Loucy (cell line): ENCODE results near the gene CABYR.

Experiments used
- H2AFZ ChIP-seq: fragments of 200-600 bp; sonication (generic); 2 replicates; pipeline ENCODE4 v1.6.0; 2016; ENCODE audit warnings: antibody characterized with exemption, mild to moderate bottlenecking, low read length, moderate library complexity
- H3F3A ChIP-seq: fragments of 200-600 bp; 2 replicates; pipeline ENCODE4 v1.6.0; 2016; ENCODE audit warnings: antibody characterized with exemption, low read depth, mild to moderate bottlenecking
- H3K27me3 ChIP-seq: fragments of 200-600 bp; sonication (generic); 2 replicates; pipeline ENCODE4 v1.6.1; 2014; ENCODE audit warnings: low read length, mild to moderate bottlenecking; ENCODE audit not compliant: insufficient read depth, poor library complexity, severe bottlenecking
- H3K36me3 ChIP-seq: fragments of 200-600 bp; sonication (generic); 2 replicates; pipeline ENCODE4 v1.6.1; 2016; ENCODE audit warnings: low read length; ENCODE audit not compliant: insufficient read depth
- H3K4me1 ChIP-seq: fragments of 200-600 bp; sonication (generic); 2 replicates; pipeline ENCODE4 v1.5.1; 2014; ENCODE audit warnings: low read length, mild to moderate bottlenecking; ENCODE audit not compliant: insufficient read depth, poor library complexity, severe bottlenecking
- H3K4me2 ChIP-seq: fragments of 200-600 bp; sonication (generic); 2 replicates; pipeline ENCODE4 v1.6.0; 2014; ENCODE audit warnings: antibody characterized with exemption, low read length, low read depth, mild to moderate bottlenecking; ENCODE audit not compliant: poor library complexity, severe bottlenecking
- H3K4me3 ChIP-seq: fragments of 200-600 bp; sonication (generic); 2 replicates; pipeline ENCODE4 v1.5.1; 2014; ENCODE audit warnings: low read length, mild to moderate bottlenecking, mixed read lengths; ENCODE audit not compliant: poor library complexity, severe bottlenecking
- H3K79me2 ChIP-seq: fragments of 200-600 bp; sonication (generic); 2 replicates; pipeline ENCODE4 v1.6.1; 2014; ENCODE audit warnings: low read length; ENCODE audit not compliant: insufficient read depth
- H3K9ac ChIP-seq: fragments of 200-600 bp; sonication (generic); 2 replicates; pipeline ENCODE4 v1.6.0; 2014; ENCODE audit warnings: mild to moderate bottlenecking, low read depth, low read length, moderate library complexity; ENCODE audit not compliant: poor library complexity, severe bottlenecking
- H3K9me2 ChIP-seq: fragments of 200-600 bp; sonication (generic); replicated peaks from 2 replicates; pipeline ENCODE4 v1.6.1; 2016; ENCODE audit warnings: low read depth, low read length, mixed read lengths
- H3K9me3 ChIP-seq: fragments of 200-600 bp; sonication (generic); 2 replicates; pipeline ENCODE4 v1.6.1; 2014; ENCODE audit warnings: mild to moderate bottlenecking, antibody characterized with exemption, low read length, low read depth; ENCODE audit not compliant: insufficient read depth
- H4K20me1 ChIP-seq: fragments of 200-600 bp; sonication (generic); 2 replicates; pipeline ENCODE4 v1.6.0; 2014; ENCODE audit warnings: antibody characterized with exemption, low read length, mild to moderate bottlenecking; ENCODE audit not compliant: insufficient read depth, poor library complexity, severe bottlenecking
- EZH2phosphoT487 ChIP-seq: fragments of 200-600 bp; IDR thresholded peaks from 2 replicates; pipeline ENCODE4 v1.6.1; 2018; ENCODE audit warnings: antibody characterized with exemption, mild to moderate bottlenecking, moderate library complexity, borderline replicate concordance
- TF ChIP-seq, protein P1 (sequence below): fragments of 200-600 bp; sonication (generic); conservative IDR thresholded peaks from 2 replicates; pipeline ENCODE4 v1.5.1; 2014; ENCODE audit warnings: mild to moderate bottlenecking, antibody characterized with exemption, low read length

The CABYR gene

DNA sequence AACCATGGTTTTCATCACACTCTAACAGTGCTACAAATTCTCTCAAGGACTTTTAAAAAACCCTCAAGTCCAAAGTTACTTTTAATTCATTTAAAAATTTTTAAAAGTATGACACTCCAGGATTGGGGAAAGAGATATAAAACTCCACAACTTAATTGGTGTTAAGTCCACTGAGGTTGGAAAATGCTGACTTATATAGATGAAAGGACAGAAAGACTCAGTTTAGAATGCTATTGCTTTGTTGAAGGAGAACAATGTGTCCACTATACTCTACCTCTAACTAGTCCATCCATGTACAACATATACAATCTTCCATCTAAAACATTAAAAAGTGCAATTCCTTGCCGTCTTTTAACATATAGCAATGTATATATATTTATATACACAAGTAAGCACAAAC, 41.2 kb downstream of the CABYR start:
- H2AFZ ChIP-seq, result no peak overlapping the region
- H3K4me2 ChIP-seq, result no peak overlapping the region
- no peaks in the 10 kb centered on the region for H3K36me3 ChIP-seq
- H3K4me1 ChIP-seq, result no peaks in the 10 kb centered on the region
- H3K79me2 ChIP-seq, result no peaks in the 10 kb centered on the region
- H3K4me3 ChIP-seq, result no peak overlapping the region
- no peaks in the 10 kb centered on the region for H3F3A ChIP-seq
- no peaks in the 10 kb centered on the region for H3K9me3 ChIP-seq
- no peaks in the 10 kb centered on the region for H3K27me3 ChIP-seq
- no peak overlapping the region for H3K9ac ChIP-seq
- no peaks in the 10 kb centered on the region for H3K9me2 ChIP-seq
- TF ChIP-seq EZH2phosphoT487, result no peak
- TF ChIP-seq, protein P1, sequence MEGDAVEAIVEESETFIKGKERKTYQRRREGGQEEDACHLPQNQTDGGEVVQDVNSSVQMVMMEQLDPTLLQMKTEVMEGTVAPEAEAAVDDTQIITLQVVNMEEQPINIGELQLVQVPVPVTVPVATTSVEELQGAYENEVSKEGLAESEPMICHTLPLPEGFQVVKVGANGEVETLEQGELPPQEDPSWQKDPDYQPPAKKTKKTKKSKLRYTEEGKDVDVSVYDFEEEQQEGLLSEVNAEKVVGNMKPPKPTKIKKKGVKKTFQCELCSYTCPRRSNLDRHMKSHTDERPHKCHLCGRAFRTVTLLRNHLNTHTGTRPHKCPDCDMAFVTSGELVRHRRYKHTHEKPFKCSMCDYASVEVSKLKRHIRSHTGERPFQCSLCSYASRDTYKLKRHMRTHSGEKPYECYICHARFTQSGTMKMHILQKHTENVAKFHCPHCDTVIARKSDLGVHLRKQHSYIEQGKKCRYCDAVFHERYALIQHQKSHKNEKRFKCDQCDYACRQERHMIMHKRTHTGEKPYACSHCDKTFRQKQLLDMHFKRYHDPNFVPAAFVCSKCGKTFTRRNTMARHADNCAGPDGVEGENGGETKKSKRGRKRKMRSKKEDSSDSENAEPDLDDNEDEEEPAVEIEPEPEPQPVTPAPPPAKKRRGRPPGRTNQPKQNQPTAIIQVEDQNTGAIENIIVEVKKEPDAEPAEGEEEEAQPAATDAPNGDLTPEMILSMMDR, result no peak
- H4K20me1 ChIP-seq, result no peaks in the 10 kb centered on the region

DNA sequence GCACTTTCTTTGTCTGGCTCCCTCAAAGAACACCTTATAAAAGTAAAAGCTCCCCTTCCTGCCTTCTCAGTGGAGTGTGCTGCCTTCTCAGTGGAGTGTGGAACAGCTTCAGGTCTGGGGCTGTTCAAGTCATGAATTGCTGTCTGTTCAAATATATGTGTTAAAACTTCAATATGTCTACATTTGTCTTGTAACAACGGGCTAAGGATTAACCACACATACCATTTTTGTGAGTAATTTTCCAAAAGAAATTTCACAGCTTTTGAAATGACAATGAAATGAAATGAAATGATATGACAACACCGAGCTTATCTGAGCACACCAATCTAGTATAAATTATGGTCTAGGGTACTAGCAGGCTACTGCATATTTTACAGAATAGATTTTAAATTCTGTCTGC, 42.9 kb downstream of the CABYR start:
- TF ChIP-seq, protein P1, result no peak
- no peak for TF ChIP-seq EZH2phosphoT487
- Histone ChIP-seq H3K4me2 (no peak overlapping the region), H3K79me2 (no peaks in the 10 kb centered on the region), H4K20me1 (no peaks in the 10 kb centered on the region), H3K9ac (no peak overlapping the region), H2AFZ (no peak overlapping the region), H3K27me3 (no peaks in the 10 kb centered on the region), H3F3A (no peaks in the 10 kb centered on the region), H3K9me3 (no peaks in the 10 kb centered on the region), H3K4me1 (no peaks in the 10 kb centered on the region), H3K36me3 (no peaks in the 10 kb centered on the region), H3K9me2 (no peaks in the 10 kb centered on the region), H3K4me3 (no peak overlapping the region)

DNA sequence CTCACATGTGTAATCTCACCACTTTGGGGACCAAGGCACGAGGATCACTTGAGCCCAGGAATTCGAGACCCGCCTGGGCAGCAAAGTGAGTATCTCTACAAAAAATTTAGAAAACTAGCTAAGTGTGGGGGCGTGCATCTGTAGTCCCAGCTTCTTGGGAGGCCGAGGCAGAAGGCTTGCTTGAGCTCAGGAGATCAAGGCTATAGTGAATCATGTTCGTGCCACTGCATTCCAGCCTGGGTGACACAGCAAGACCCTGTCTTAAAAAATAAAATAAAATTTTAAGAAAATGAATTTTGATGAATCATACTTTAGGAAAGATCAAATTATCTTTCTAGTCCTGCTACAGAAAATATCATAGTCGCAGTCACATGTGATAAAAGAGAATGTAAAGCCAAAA, 46.9 kb downstream of the CABYR start:
- no peak for TF ChIP-seq EZH2phosphoT487
- TF ChIP-seq, protein P1, result no peak
- H3K79me2 ChIP-seq, result no peaks in the 10 kb centered on the region
- H3K4me2 ChIP-seq, result no peak overlapping the region
- H2AFZ ChIP-seq, result no peak overlapping the region
- H3K9ac ChIP-seq, result no peak overlapping the region
- H3K36me3 ChIP-seq, result no peaks in the 10 kb centered on the region
- no peaks in the 10 kb centered on the region for H3K4me1 ChIP-seq
- H4K20me1 ChIP-seq, result no peaks in the 10 kb centered on the region
- no peaks in the 10 kb centered on the region for H3K9me2 ChIP-seq
- H3F3A ChIP-seq, result no peaks in the 10 kb centered on the region
- no peaks in the 10 kb centered on the region for H3K27me3 ChIP-seq
- H3K4me3 ChIP-seq, result no peak overlapping the region
- no peaks in the 10 kb centered on the region for H3K9me3 ChIP-seq
